ENCODE results near the gene LRMDA.

- TF ChIP-seq CTCF (optimal IDR thresholded peaks at IDR 0.05 in 1 of 3, IDR thresholded peaks at IDR 0.05 in 1 of 3, conservative IDR thresholded peaks at IDR 0.05 in 1 of 3; ENCODE audit: extremely low read depth in 1 of 3, insufficient read depth in 2 of 3, low read length in 3 of 3): no peak
- no peak for TF ChIP-seq EZH2 (IDR thresholded peaks at IDR 0.05; ENCODE audit: low read length)
These were observed 1009.0 kb downstream of the LRMDA start for GRCh38 chr10:76440426-76440825.

Data from keratinocyte (primary cell).